Peyer's patch (tissue), 4 donors: ENCODE measurements around the gene CELSR1. TPM values are rescaled to one million over a fixed set of nuclear protein-coding genes. Genes with fewer than 3 reads are reported as not detected.
A peak's percentile ranks its signal among the peaks of the same experiment; 100 is the strongest.

ENCODE experiments used
- DNase-seq, 3 donors: peaks; one replicate each; pipeline ENCODE4 v3.0.0-alpha.2; 2017 to 2019
- H3K27ac ChIP-seq, 4 donors: fragments of 200-600 bp; sonication (generic); one replicate each; pipeline ENCODE4 v1.5.1; 2016 to 2019
- H3K27me3 ChIP-seq, 2 donors: fragments of 200-600 bp; sonication (generic); one replicate each; pipeline ENCODE4 v1.5.1; 2019
- H3K36me3 ChIP-seq, 3 donors: fragments of 200-600 bp; sonication (generic); one replicate each; pipeline ENCODE4 v1.5.1; 2016 to 2019
- H3K4me1 ChIP-seq, 4 donors: fragments of 200-600 bp; sonication (generic); one replicate each; pipeline ENCODE4 v1.5.1; 2016 to 2019
- H3K4me3 ChIP-seq, 4 donors: fragments of 200-600 bp; sonication (generic); 1 replicate in 3 of 4; 2 replicates in 1 of 4; pipeline ENCODE4 v1.5.1; 2016 to 2019; ENCODE audit warnings: mild to moderate bottlenecking in 1 of 4
- H3K9me3 ChIP-seq, 4 donors: fragments of 200-600 bp; sonication (generic); one replicate each; pipeline ENCODE4 v1.5.1; 2016 to 2019; ENCODE audit warnings: mild to moderate bottlenecking in 1 of 4
- POLR2A ChIP-seq, 2 donors: fragments of 450-650 bp; IDR thresholded peaks; one replicate each; pipeline ENCODE4 v1.5.1; 2017; ENCODE audit warnings: antibody characterized with exemption in 2 of 2, mild to moderate bottlenecking in 2 of 2, moderate library complexity in 2 of 2
- total RNA-seq, 4 donors: library from RNA; depleted of rRNA; stranded (reverse); fragments of >200 nt; gene quantifications; one replicate each; pipeline ENCODE4 v1.1.0, GENCODE V29; 2016
- TF ChIP-seq, protein P1 (sequence below), 6 experiments: fragments of 450-650 bp in 4 of 6; fragments of 200-600 bp in 2 of 6; sonication (generic) in 1 of 6; IDR thresholded peaks; one replicate each; pipeline ENCODE4 v1.5.1; 2017 to 2019; ENCODE audit warnings: antibody characterized with exemption in 6 of 6, mild to moderate bottlenecking in 3 of 6, moderate library complexity in 1 of 6

Gene CELSR1
- total RNA-seq, 4 donors from 2014 or later: 1.1 to 22.3 (median 1.5) TPM

DNA sequence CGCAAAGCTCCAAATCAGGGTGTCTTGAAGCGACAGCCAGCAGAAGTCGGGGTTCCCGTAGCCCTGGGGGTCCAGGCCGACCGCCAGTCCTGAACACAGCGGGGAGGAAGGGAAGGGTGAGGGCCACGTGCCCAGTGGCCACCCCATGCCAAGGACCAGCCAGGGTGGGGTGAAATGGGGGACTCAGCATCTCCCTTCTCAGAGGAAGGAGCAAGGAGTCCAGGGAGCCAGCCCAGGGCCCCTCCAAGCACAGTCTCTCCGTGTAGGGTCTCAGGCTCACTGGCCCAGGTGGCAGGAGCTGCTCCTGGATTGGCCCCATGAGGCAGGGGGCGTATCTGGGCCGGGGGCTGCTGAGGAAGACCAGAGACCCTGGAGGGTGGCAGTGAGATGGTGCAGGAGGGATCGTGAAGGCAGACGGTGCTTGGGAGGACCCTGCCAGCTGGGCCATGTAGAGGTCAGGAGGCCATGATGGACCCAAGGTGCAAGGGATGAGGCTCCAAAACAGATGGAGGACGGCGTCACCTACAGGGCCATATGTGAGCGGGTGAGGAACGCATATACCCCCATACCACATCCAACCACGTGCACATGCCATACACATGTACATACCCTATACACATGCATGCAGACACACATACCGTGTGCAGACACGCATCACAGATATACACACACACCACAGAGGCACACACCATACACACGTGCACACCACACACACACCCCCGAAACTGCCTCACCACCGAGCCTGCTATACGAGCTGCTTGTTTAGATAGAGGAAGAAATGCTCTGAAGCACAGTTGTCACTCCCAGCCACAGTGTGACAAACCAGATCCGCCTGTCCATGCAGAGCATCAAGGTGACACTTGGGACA is 167.5 kb downstream of the CELSR1 start:
- no peak for DNase-seq
- H3K27me3 ChIP-seq: no peaks in the 10 kb centered on the region
- peaks cover 0 to 24% (median 4%) of the 10 kb centered on the region in 4 donors for H3K4me1 ChIP-seq
- TF ChIP-seq, protein P1, sequence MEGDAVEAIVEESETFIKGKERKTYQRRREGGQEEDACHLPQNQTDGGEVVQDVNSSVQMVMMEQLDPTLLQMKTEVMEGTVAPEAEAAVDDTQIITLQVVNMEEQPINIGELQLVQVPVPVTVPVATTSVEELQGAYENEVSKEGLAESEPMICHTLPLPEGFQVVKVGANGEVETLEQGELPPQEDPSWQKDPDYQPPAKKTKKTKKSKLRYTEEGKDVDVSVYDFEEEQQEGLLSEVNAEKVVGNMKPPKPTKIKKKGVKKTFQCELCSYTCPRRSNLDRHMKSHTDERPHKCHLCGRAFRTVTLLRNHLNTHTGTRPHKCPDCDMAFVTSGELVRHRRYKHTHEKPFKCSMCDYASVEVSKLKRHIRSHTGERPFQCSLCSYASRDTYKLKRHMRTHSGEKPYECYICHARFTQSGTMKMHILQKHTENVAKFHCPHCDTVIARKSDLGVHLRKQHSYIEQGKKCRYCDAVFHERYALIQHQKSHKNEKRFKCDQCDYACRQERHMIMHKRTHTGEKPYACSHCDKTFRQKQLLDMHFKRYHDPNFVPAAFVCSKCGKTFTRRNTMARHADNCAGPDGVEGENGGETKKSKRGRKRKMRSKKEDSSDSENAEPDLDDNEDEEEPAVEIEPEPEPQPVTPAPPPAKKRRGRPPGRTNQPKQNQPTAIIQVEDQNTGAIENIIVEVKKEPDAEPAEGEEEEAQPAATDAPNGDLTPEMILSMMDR (IDR thresholded peaks at IDR 0.05): no peak
- TF ChIP-seq POLR2A (IDR thresholded peaks at IDR 0.05): no peak
- H3K36me3 ChIP-seq: no peaks in the 10 kb centered on the region
- H3K27ac ChIP-seq: peak overlapping the region in 1 of 4 donors; percentile 43
- no peaks in the 10 kb centered on the region for H3K9me3 ChIP-seq
- no peak overlapping the region for H3K4me3 ChIP-seq

DNA sequence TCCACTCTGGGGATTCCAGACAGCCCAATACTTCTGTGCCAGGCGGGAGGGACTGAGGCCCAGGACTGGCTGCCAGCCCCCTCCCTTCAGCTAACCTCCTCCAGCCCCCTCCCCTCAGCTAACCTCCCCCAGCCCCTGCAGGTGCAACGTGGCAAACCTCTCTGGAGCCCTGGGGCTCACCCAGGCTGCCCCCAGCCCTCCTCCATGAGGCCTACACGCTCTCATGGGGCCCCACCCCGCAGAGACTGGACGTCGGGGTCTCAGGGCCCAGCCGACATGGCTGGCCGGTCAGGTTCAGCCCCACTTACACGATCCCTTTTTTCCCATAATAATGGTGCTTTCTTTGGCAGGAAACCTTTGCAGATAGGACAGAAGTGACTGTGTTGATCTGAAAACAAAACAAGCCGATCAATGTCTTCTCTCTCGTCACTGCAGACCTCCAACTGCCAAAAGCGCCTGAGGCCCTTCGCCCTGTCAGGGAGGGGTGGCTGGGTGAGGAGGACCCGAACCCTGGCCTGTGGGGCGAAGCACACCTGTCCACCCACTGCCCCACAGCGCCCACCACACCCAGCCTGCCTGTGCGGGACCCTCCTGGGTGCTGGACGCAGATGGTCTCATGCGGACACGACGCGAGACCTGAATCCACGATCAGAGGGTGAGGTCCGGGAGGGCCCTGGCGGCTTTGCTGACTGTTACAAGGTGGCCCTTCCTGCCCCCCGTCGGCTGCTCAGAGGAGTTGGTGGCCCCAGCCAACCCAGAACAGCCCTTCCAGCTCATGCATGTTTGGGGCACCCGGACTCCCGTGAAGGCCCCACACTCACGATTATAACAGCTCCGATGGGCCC is 168.3 kb downstream of the CELSR1 start:
- H3K4me1 ChIP-seq: peaks cover 0 to 15% (median 4%) of the 10 kb centered on the region in 4 donors
- no peaks in the 10 kb centered on the region for H3K27me3 ChIP-seq
- H3K27ac ChIP-seq: no peak overlapping the region
- no peaks in the 10 kb centered on the region for H3K9me3 ChIP-seq
- H3K4me3 ChIP-seq: no peak overlapping the region
- TF ChIP-seq, protein P1 (IDR thresholded peaks at IDR 0.05): no peak
- TF ChIP-seq POLR2A (IDR thresholded peaks at IDR 0.05): no peak
- DNase-seq: no peak
- H3K36me3 ChIP-seq: no peaks in the 10 kb centered on the region

DNA sequence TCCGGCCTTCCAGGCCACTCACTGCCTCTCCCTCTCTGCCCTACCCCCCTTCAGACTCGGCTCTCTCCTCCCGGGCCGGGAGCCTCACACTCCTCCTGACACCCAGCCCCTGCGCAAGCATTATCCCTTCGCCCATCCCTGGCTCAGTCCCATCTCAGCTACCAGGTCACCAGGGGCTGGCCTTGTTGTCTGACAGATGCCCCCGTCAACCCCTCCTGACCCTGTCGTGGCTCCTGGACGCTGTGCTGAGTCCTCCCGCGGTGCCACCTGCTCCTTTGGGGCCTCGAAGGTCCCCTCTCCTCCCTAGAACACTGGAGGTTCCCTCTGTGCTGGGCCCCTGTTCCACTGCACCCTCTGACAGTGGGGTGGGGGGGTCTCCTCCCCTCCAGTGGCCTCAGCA is 169.0 kb downstream of the CELSR1 start:
- Histone ChIP-seq H3K27me3 (no peaks in the 10 kb centered on the region), H3K27ac (no peak overlapping the region), H3K36me3 (no peaks in the 10 kb centered on the region), H3K4me1 (peaks cover 0 to 9% (median 4%) of the 10 kb centered on the region in 4 donors), H3K9me3 (no peaks in the 10 kb centered on the region), H3K4me3 (no peak overlapping the region)
- DNase-seq: no peak
- TF ChIP-seq POLR2A (IDR thresholded peaks at IDR 0.05): no peak
- TF ChIP-seq, protein P1 (IDR thresholded peaks at IDR 0.05): no peak

DNA sequence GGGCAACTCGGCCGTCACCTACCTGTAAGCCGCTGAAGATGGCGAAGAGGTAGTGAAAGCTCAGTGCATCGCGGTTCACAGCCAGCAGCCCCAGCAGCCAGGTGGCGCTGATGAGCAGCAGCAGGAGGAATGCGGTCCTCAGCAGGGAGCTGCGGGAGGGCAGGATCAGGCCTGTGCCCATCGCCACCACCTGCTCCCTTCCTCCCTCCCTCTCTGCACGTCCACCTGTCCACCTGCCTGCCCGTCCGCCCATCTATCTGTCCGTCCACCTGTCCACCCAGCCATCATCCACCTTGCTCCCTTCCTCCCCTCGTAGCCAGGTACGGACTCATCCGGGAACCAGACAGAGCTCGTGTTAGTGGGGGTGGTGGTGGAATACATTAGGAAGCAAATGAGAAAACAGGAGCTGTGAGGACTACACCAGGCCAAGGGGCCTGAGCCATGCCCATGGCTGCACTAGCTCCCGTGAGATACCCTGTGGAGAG is 169.7 kb downstream of the CELSR1 start:
- H3K36me3 ChIP-seq: no peaks in the 10 kb centered on the region
- H3K27me3 ChIP-seq: no peaks in the 10 kb centered on the region
- H3K9me3 ChIP-seq: no peaks in the 10 kb centered on the region
- peak overlapping the region in 1 of 4 donors; percentile 50 for H3K27ac ChIP-seq
- peak overlapping the region in 2 of 4 donors; percentile 17 to 27 for H3K4me3 ChIP-seq
- H3K4me1 ChIP-seq: peaks cover 0 to 6% (median 4%) of the 10 kb centered on the region in 4 donors
- DNase-seq: peak; percentile 78 to 92 (median 86)
- TF ChIP-seq, protein P1 (IDR thresholded peaks at IDR 0.05): peak; percentile 75 to 96 (median 92)
- no peak for TF ChIP-seq POLR2A (IDR thresholded peaks at IDR 0.05)
